Gastrocnemius medialis (tissue), 4 donors: ENCODE data around the gene ZNF654.

ENCODE experiments used
- POLR2A ChIP-seq, 2 donors: fragments of 450-650 bp; IDR thresholded peaks; one replicate each; pipeline ENCODE4 v1.6.1; 2017; ENCODE audit warnings: antibody characterized with exemption in 2 of 2, mild to moderate bottlenecking in 2 of 2, moderate library complexity in 2 of 2
- TF ChIP-seq, protein P1 (sequence below), 5 experiments: fragments of 450-650 bp in 3 of 5; fragments of 200-600 bp in 2 of 5; sonication (generic) in 2 of 5; IDR thresholded peaks in 4 of 5; conservative IDR thresholded peaks in 1 of 5; 1 replicate in 4 of 5; 2 replicates in 1 of 5; pipeline ENCODE4 v1.5.1; 2016 to 2019; ENCODE audit warnings: antibody characterized with exemption in 5 of 5, mild to moderate bottlenecking in 3 of 5, moderate library complexity in 3 of 5

DNA sequence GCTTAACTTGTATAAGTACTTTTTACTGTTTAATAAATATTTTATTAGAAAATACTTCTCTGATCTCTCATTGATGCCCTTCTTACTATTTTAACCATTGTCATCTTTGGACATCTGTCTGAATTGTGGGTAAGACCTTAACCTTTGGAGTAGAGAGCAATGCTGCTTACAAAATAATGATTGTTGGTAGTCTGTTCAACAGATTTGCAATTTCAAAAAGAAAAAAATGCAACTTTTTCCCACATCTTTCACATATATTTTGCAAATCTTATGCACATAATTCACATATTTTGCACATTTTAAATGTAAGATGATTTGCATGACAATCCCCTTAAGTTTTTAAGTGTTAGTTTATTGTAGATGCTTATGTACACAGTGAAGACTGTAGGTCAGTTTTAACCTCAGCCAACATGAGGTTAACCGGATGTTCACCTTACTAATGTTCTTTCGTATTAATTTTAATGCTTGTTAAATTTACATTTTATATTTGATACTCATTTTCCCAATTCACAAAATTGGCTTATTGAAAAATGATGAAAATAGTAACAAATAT is 107.4 kb downstream of the ZNF654 start:
- TF ChIP-seq, protein P1, sequence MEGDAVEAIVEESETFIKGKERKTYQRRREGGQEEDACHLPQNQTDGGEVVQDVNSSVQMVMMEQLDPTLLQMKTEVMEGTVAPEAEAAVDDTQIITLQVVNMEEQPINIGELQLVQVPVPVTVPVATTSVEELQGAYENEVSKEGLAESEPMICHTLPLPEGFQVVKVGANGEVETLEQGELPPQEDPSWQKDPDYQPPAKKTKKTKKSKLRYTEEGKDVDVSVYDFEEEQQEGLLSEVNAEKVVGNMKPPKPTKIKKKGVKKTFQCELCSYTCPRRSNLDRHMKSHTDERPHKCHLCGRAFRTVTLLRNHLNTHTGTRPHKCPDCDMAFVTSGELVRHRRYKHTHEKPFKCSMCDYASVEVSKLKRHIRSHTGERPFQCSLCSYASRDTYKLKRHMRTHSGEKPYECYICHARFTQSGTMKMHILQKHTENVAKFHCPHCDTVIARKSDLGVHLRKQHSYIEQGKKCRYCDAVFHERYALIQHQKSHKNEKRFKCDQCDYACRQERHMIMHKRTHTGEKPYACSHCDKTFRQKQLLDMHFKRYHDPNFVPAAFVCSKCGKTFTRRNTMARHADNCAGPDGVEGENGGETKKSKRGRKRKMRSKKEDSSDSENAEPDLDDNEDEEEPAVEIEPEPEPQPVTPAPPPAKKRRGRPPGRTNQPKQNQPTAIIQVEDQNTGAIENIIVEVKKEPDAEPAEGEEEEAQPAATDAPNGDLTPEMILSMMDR (IDR thresholded peaks at IDR 0.05 in 4 of 5, conservative IDR thresholded peaks at IDR 0.05 in 1 of 5), result no peak
- TF ChIP-seq POLR2A (IDR thresholded peaks at IDR 0.05), result no peak
